SK-N-SH treated with all-trans-retinoic acid at 6 μM for 48 hours (cell line): ENCODE measurements around the gene NR1I3.

Source experiments
- BACH2 ChIP-seq: fragments of 250-450 bp; sonication (Bioruptor Pico); IDR thresholded peaks from 2 replicates; pipeline ENCODE4 v1.9.0; 2021; ENCODE audit warnings: mild to moderate bottlenecking, borderline replicate concordance
- CSRNP3 ChIP-seq: fragments of 250-450 bp; sonication (Bioruptor Pico); IDR thresholded peaks from 2 replicates; pipeline ENCODE4 v1.5.1; 2021; ENCODE audit warnings: mild to moderate bottlenecking, moderate library complexity
- ESRRG ChIP-seq: fragments of 250-450 bp; sonication (Bioruptor Pico); IDR thresholded peaks from 2 replicates; pipeline ENCODE4 v1.6.1; 2021; ENCODE audit warnings: mild to moderate bottlenecking
- ISL1 ChIP-seq: fragments of 250-450 bp; sonication (Bioruptor Pico); IDR thresholded peaks from 2 replicates; pipeline ENCODE4 v2.1.2; 2022; ENCODE audit warnings: mild to moderate bottlenecking, moderate library complexity
- PATZ1 ChIP-seq: fragments of 250-450 bp; sonication (Bioruptor Pico); IDR thresholded peaks from 2 replicates; pipeline ENCODE4 v1.8.0; 2020; ENCODE audit warnings: mild to moderate bottlenecking, moderate library complexity, borderline replicate concordance
- PPARA ChIP-seq: fragments of 250-450 bp; sonication (Bioruptor Pico); IDR thresholded peaks from 2 replicates; pipeline ENCODE4 v1.5.0; 2020; ENCODE audit warnings: mild to moderate bottlenecking, borderline replicate concordance
- RARB ChIP-seq: fragments of 250-450 bp; sonication (Bioruptor Pico); IDR thresholded peaks from 2 replicates; pipeline ENCODE4 v1.8.0; 2021; ENCODE audit warnings: mild to moderate bottlenecking, moderate library complexity
- TOX ChIP-seq: fragments of 250-450 bp; sonication (Bioruptor Pico); IDR thresholded peaks from 2 replicates; pipeline ENCODE4 v1.8.0; 2021; ENCODE audit warnings: mild to moderate bottlenecking, moderate library complexity, borderline replicate concordance
- ZC3H10 ChIP-seq: fragments of 250-450 bp; sonication (Bioruptor Pico); IDR thresholded peaks from 2 replicates; pipeline ENCODE4 v1.5.1; 2021; ENCODE audit warnings: mild to moderate bottlenecking, moderate library complexity
- ZNF8 ChIP-seq: fragments of 450-650 bp; formaldehyde crosslinking; IDR thresholded peaks from 2 replicates; pipeline ENCODE4 v1.5.0; 2020; ENCODE audit warnings: mild to moderate bottlenecking, moderate library complexity

GRCh38 chr1:161189036-161189435, 49.0 kb downstream of the NR1I3 start:
- TF ChIP-seq ISL1 (CRISPR knock-in tag): no peak
- no peak for TF ChIP-seq ZNF8 (CRISPR knock-in tag)
- TF ChIP-seq BACH2 (CRISPR knock-in tag): no peak
- TF ChIP-seq TOX (CRISPR knock-in tag): no peak
- TF ChIP-seq PATZ1 (CRISPR knock-in tag): no peak
- no peak for TF ChIP-seq ESRRG (CRISPR knock-in tag)
- TF ChIP-seq CSRNP3 (CRISPR knock-in tag): no peak
- TF ChIP-seq RARB (CRISPR knock-in tag): no peak
- no peak for TF ChIP-seq ZC3H10 (CRISPR knock-in tag)
- no peak for TF ChIP-seq PPARA (CRISPR knock-in tag)
